Smooth muscle cell (in vitro differentiated cells): Measurements from ENCODE around the gene RFTN2. TPM values are rescaled to one million over a fixed set of nuclear protein-coding genes. Genes with fewer than 3 reads are reported as not detected.

Experiments used
- DNase-seq: peaks from one replicate; lab custom pipeline; 2025; ENCODE audit not compliant: unreplicated experiment; lab: John Stamatoyannopoulos, UW
- H2AFZ ChIP-seq: fragments of 200-600 bp; sonication (generic); 2 replicates; pipeline ENCODE4 v1.6.0; 2016; ENCODE audit warnings: antibody characterized with exemption, low read depth, mild to moderate bottlenecking
- H3F3A ChIP-seq: fragments of 200-600 bp; sonication (generic); 2 replicates; pipeline ENCODE4 v1.6.0; 2017; ENCODE audit warnings: antibody characterized with exemption, low read depth
- H3K27ac ChIP-seq: fragments of 200-600 bp; sonication (generic); 2 replicates; pipeline ENCODE4 v1.5.1; 2016; ENCODE audit warnings: low read depth, mild to moderate bottlenecking
- H3K27me3 ChIP-seq: fragments of 200-600 bp; sonication (generic); 2 replicates; pipeline ENCODE4 v1.6.1; 2016; ENCODE audit warnings: low read depth, mild to moderate bottlenecking
- H3K36me3 ChIP-seq: fragments of 200-600 bp; sonication (generic); 2 replicates; pipeline ENCODE4 v1.5.1; 2016; ENCODE audit warnings: low read depth
- H3K4me1 ChIP-seq: fragments of 200-600 bp; sonication (generic); 2 replicates; pipeline ENCODE4 v1.5.1; 2016; ENCODE audit warnings: low read depth
- H3K4me2 ChIP-seq: fragments of 200-600 bp; sonication (generic); 2 replicates; pipeline ENCODE4 v1.6.0; 2016; ENCODE audit warnings: mild to moderate bottlenecking
- H3K4me3 ChIP-seq: fragments of 200-600 bp; sonication (generic); 2 replicates; pipeline ENCODE4 v1.5.1; 2016; ENCODE audit warnings: mild to moderate bottlenecking
- H3K79me2 ChIP-seq: fragments of 200-600 bp; sonication (generic); 2 replicates; pipeline ENCODE4 v1.6.0; 2016; ENCODE audit warnings: low read depth, mild to moderate bottlenecking
- H3K9ac ChIP-seq: fragments of 200-600 bp; sonication (generic); 2 replicates; pipeline ENCODE4 v1.6.0; 2016; ENCODE audit warnings: low read depth
- H3K9me3 ChIP-seq: fragments of 200-600 bp; sonication (generic); replicated peaks from 2 replicates; pipeline ENCODE4 v1.5.1; 2016; ENCODE audit warnings: low read depth
- H4K20me1 ChIP-seq: fragments of 200-600 bp; sonication (generic); 2 replicates; pipeline ENCODE4 v1.6.0; 2016; ENCODE audit warnings: low read depth
- WGBS: methylation state at CpG from one replicate; pipeline ENCODE4 v1.1.7; 2016; ENCODE audit warnings: low lambda C conversion rate; 5-methylcytosine and 5-hydroxymethylcytosine counted together
- polyA plus RNA-seq: library from polyadenylated mRNA; unstranded; fragments of >200 nt; fragmentation: Nextera tagmentation; extraction: Ambion mirVana; gene quantifications from 2 replicates; pipeline ENCODE4 v1.2.1, GENCODE V29; 2016
- total RNA-seq: library from RNA; depleted of rRNA; stranded (reverse); fragments of >200 nt; gene quantifications from 2 replicates; pipeline ENCODE4 v1.2.3, GENCODE V29; 2014
- TF ChIP-seq, protein P1 (sequence below): fragments of 200-600 bp; sonication (generic); IDR thresholded peaks from 2 replicates; pipeline ENCODE4 v1.5.1; 2017; ENCODE audit warnings: borderline replicate concordance, mild to moderate bottlenecking, antibody characterized with exemption; ENCODE audit not compliant: insufficient read depth, poor library complexity, severe bottlenecking

The RFTN2 gene
- total and polyA plus RNA-seq, 2 experiments from 2014 or later: 9.5 to 15.9 TPM

DNA sequence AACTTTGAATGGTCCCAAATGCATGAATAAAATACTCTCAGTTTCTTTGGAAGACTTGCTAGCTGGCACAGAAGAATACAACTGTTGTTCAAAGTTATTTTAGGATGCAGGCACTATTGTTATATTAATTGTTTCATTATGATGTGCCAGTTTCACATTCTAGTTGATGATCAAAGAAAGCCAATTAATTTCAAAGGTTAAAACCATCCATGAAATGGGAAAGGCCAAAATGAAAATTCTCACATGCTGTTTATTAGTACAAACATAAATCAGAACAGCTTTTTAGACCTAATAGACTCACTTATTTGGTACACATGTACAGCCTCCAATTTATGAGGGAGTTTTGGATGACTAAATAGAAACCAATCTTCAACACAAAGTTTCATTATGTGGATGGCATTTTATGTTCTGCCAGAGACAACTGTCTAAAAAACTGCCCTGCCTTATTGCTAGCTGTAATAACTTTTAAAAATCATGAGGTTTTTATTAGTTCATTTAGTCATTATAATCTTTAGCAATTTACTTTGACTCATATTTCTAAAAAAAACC, 42.2 kb downstream of the RFTN2 start:
- DNase-seq: no peak
- H3K79me2 ChIP-seq: no peaks in the 10 kb centered on the region
- H4K20me1 ChIP-seq: no peaks in the 10 kb centered on the region
- no peaks in the 10 kb centered on the region for H3K9me3 ChIP-seq
- H3K27me3 ChIP-seq: no peaks in the 10 kb centered on the region
- H3K27ac ChIP-seq: no peak overlapping the region
- no peak overlapping the region for H3K9ac ChIP-seq
- H3K4me2 ChIP-seq: no peak overlapping the region
- H2AFZ ChIP-seq: no peak overlapping the region
- no peak overlapping the region for H3K4me3 ChIP-seq
- H3F3A ChIP-seq: no peaks in the 10 kb centered on the region
- TF ChIP-seq, protein P1, sequence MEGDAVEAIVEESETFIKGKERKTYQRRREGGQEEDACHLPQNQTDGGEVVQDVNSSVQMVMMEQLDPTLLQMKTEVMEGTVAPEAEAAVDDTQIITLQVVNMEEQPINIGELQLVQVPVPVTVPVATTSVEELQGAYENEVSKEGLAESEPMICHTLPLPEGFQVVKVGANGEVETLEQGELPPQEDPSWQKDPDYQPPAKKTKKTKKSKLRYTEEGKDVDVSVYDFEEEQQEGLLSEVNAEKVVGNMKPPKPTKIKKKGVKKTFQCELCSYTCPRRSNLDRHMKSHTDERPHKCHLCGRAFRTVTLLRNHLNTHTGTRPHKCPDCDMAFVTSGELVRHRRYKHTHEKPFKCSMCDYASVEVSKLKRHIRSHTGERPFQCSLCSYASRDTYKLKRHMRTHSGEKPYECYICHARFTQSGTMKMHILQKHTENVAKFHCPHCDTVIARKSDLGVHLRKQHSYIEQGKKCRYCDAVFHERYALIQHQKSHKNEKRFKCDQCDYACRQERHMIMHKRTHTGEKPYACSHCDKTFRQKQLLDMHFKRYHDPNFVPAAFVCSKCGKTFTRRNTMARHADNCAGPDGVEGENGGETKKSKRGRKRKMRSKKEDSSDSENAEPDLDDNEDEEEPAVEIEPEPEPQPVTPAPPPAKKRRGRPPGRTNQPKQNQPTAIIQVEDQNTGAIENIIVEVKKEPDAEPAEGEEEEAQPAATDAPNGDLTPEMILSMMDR: no peak
- no peaks in the 10 kb centered on the region for H3K36me3 ChIP-seq
- H3K4me1 ChIP-seq: no peaks in the 10 kb centered on the region

DNA sequence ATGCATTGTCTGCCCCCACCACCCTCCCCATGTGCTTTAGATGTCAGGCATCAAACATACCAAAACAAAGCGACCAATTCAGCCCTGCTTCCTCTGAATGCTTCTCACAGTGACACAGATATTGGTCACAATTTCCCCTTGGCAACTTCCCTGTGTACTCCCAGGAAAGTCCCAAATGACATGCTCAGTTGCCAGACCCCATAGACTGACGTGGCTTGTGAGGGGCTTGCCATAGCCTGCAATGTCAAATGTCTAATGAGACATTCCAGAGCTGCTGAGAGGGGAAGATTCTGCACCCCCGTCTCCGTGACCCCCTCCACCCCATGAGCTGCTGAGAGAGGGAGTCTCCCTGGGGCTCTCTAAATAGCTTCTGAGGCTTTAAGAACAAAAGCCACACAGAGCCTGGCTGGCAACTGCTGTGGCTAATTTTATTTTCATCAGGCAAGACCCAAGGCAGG, 47.3 kb downstream of the RFTN2 start:
- Histone ChIP-seq H3K4me1 (peaks cover 8% of the 10 kb centered on the region), H3K4me2 (no peak overlapping the region), H3K9ac (no peak overlapping the region), H3K36me3 (no peaks in the 10 kb centered on the region), H2AFZ (no peak overlapping the region), H3K4me3 (no peak overlapping the region), H3K9me3 (no peaks in the 10 kb centered on the region), H4K20me1 (no peaks in the 10 kb centered on the region), H3K27ac (no peak overlapping the region), H3F3A (no peaks in the 10 kb centered on the region), H3K27me3 (no peaks in the 10 kb centered on the region), H3K79me2 (no peaks in the 10 kb centered on the region)
- 41% methylated on average over 4 of the region's 4 CpGs for WGBS
- TF ChIP-seq, protein P1: no peak
- DNase-seq: no peak

DNA sequence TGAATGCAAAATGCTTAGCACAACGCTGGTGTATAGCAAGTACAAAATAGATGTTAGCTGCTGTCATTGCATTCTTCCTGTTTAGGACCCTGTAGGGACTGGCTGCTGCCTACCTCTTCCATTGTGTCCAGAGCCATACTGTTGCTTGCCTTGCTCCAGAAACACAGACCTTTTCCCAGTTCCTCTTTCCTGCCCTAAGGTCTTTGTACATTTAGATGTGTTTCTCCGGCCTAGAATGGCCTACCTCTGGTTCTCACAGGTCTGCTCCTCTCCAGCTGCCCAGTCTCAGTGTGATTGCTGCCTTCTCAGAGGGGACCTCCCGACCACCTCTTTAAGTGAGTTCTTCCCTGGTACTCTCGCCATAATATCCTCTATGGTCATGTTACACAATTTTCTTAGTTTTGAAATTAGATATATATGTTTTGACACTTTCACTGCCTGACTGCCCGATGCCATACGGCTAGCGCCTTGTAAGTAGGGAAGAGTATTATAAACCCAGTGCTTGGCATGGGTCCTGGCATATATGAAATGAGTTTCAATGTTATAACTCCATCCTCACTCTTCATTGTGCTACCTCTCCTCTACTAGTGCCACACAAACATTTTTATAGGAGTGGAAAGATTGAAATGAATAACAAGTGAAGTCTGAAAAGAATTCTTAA, 48.3 kb downstream of the RFTN2 start:
- Histone ChIP-seq H3K9ac (no peak overlapping the region), H3K27ac (no peak overlapping the region), H3F3A (no peaks in the 10 kb centered on the region), H3K4me2 (no peak overlapping the region), H3K27me3 (no peaks in the 10 kb centered on the region), H2AFZ (no peak overlapping the region), H4K20me1 (no peaks in the 10 kb centered on the region), H3K79me2 (no peaks in the 10 kb centered on the region), H3K4me1 (peaks cover 8% of the 10 kb centered on the region), H3K4me3 (no peak overlapping the region), H3K9me3 (no peaks in the 10 kb centered on the region), H3K36me3 (no peaks in the 10 kb centered on the region)
- 94% methylated on average over 7 of the region's 7 CpGs for WGBS
- TF ChIP-seq, protein P1: no peak
- no peak for DNase-seq

DNA sequence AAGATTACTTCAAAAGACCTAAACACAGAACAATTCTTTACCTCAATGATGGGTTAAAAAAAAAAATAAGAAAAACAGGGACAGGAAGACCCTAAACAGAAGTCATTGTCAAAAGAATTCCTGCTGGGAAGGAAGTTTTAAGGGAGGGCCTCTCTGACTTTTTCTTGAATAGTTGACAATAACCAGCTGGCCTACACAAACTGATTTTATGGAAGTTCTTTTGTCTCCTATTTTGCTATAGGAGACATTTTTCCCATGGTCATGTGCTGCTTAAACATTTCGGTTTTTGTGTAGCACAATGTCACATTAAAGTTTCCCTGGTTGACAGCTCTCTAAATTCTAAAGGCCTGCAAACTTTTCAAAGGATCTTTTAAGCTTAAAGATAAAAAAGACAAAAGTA, 55.3 kb downstream of the RFTN2 start:
- TF ChIP-seq, protein P1: no peak
- 76% methylated on average over 1 of the region's 1 CpG for WGBS
- Histone ChIP-seq H3K27me3 (no peaks in the 10 kb centered on the region), H3K9me3 (no peaks in the 10 kb centered on the region), H2AFZ (no peak overlapping the region), H3K4me2 (no peak overlapping the region), H3K4me1 (peaks cover 7% of the 10 kb centered on the region), H3K27ac (no peak overlapping the region), H3F3A (no peaks in the 10 kb centered on the region), H4K20me1 (no peaks in the 10 kb centered on the region), H3K9ac (no peak overlapping the region), H3K4me3 (no peak overlapping the region), H3K79me2 (no peaks in the 10 kb centered on the region), H3K36me3 (peaks cover 4% of the 10 kb centered on the region)
- no peak for DNase-seq
